ENCODE measurements around the gene WDR64.

DNA sequence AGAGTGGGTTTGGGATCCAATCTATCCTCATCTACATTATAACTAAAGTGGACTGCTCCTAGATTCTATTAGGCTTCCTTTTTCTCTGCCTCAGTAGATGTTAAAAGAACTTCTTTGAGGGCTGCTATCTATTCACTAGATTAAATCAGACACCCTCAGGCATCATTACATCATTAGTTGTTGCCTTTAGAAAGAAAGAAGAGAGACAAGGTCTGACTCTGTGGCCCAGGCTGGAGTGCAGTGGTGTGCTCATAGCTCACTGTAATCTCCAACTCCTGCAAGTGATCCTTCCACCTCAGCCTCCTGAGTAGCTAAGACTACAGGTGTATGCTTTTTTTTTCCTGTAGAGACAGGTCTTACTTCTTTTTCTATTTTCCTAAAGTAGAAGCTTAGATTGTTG, 124.8 kb downstream of the WDR64 start:
- TF ChIP-seq, protein P1, sequence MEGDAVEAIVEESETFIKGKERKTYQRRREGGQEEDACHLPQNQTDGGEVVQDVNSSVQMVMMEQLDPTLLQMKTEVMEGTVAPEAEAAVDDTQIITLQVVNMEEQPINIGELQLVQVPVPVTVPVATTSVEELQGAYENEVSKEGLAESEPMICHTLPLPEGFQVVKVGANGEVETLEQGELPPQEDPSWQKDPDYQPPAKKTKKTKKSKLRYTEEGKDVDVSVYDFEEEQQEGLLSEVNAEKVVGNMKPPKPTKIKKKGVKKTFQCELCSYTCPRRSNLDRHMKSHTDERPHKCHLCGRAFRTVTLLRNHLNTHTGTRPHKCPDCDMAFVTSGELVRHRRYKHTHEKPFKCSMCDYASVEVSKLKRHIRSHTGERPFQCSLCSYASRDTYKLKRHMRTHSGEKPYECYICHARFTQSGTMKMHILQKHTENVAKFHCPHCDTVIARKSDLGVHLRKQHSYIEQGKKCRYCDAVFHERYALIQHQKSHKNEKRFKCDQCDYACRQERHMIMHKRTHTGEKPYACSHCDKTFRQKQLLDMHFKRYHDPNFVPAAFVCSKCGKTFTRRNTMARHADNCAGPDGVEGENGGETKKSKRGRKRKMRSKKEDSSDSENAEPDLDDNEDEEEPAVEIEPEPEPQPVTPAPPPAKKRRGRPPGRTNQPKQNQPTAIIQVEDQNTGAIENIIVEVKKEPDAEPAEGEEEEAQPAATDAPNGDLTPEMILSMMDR (conservative IDR thresholded peaks at IDR 0.05; ENCODE audit: low read depth in 2 of 2): no peak
- TF ChIP-seq POLR2AphosphoS5 (IDR thresholded peaks at IDR 0.05; ENCODE audit: low read depth) (no peak), EZH2phosphoT487 (IDR thresholded peaks at IDR 0.05; ENCODE audit: unreplicated experiment) (no peak)
- TF ChIP-seq, protein P2, sequence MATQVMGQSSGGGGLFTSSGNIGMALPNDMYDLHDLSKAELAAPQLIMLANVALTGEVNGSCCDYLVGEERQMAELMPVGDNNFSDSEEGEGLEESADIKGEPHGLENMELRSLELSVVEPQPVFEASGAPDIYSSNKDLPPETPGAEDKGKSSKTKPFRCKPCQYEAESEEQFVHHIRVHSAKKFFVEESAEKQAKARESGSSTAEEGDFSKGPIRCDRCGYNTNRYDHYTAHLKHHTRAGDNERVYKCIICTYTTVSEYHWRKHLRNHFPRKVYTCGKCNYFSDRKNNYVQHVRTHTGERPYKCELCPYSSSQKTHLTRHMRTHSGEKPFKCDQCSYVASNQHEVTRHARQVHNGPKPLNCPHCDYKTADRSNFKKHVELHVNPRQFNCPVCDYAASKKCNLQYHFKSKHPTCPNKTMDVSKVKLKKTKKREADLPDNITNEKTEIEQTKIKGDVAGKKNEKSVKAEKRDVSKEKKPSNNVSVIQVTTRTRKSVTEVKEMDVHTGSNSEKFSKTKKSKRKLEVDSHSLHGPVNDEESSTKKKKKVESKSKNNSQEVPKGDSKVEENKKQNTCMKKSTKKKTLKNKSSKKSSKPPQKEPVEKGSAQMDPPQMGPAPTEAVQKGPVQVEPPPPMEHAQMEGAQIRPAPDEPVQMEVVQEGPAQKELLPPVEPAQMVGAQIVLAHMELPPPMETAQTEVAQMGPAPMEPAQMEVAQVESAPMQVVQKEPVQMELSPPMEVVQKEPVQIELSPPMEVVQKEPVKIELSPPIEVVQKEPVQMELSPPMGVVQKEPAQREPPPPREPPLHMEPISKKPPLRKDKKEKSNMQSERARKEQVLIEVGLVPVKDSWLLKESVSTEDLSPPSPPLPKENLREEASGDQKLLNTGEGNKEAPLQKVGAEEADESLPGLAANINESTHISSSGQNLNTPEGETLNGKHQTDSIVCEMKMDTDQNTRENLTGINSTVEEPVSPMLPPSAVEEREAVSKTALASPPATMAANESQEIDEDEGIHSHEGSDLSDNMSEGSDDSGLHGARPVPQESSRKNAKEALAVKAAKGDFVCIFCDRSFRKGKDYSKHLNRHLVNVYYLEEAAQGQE (IDR thresholded peaks at IDR 0.05; ENCODE audit: unreplicated experiment): no peak
